GM19023 (cell line): Measurements from ENCODE around the gene RBMS1.

Experiments used
- ATAC-seq: cut with Tn5 transposase; IDR thresholded peaks from one replicate; pipeline ENCODE4 v1.9.1; 2021; ENCODE audit warnings: mild to moderate bottlenecking, moderate library complexity; ENCODE audit not compliant: unreplicated experiment

Gene RBMS1

DNA sequence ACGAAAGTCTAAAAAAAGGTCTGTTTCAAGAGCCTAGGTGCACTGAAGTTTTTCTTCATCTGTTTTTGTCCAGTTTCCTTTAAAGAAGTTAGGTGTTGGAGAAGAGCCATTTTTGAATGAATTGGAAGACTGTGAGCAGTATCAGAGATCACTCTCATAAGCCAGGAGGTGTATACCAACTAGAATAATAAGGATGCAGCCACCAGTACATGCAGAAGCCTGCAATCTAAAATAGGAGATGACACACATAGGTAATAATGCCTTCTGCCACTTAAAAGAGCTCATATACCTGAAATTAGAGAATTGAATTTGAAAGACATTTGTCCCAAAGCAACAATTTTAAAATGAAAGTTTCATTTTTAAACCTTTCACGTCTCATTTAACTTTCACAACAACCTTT is 81.7 kb downstream of the RBMS1 start:
- ATAC-seq: no peak

DNA sequence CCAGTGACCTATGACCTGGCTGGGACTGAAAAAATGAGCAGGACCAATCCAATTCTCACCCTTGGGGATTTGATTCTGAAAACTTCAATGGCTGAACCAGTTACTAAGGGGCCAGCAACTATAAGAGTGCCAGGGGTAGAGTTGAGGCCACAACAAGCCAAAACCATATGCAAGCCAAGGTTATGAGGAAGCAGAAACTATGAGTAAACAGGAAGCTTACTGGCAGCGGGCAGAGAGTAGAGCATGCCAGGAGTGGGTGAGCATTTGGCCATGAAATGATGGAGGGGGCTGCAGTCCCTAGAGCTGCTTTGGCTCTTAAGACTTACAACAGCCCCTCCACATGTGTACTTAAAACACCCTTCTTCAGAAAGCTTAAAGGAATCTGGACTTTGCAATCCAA is 82.4 kb downstream of the RBMS1 start:
- ATAC-seq: no peak

DNA sequence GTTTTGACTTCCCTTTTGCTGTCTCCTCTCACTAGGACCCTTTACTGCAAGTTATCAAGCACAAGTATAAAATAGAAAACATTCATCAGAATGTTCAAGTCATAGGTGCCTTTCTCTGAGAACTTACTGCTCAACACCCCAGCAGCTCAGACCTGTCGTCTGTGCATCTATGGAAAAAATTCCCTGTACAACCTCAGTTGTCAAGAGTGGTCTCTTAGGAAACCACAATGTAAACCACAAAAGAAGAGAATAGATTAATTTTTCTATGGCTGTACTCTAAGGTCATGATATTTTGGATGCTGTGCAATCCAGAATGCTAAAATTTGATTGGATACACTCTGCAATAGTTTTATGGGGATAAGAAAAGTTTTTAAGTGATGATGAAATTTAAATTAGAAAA is 84.1 kb downstream of the RBMS1 start:
- ATAC-seq: no peak

DNA sequence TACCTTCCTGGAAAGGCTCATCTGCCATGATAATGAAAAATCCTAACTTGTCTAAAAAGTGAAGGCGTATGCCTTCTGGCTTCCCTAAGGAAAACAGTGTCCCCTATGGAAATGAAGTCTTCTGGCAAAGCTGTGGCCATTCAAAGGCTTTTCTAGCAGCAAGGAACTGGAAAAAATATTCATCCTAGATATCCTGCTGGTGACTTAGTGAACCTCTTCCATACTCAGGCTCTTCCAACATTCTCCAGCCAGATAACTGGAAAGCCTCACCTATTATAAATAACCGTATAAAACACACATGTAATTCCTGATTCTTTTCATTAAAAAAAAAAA is 84.7 kb downstream of the RBMS1 start:
- ATAC-seq: no peak

DNA sequence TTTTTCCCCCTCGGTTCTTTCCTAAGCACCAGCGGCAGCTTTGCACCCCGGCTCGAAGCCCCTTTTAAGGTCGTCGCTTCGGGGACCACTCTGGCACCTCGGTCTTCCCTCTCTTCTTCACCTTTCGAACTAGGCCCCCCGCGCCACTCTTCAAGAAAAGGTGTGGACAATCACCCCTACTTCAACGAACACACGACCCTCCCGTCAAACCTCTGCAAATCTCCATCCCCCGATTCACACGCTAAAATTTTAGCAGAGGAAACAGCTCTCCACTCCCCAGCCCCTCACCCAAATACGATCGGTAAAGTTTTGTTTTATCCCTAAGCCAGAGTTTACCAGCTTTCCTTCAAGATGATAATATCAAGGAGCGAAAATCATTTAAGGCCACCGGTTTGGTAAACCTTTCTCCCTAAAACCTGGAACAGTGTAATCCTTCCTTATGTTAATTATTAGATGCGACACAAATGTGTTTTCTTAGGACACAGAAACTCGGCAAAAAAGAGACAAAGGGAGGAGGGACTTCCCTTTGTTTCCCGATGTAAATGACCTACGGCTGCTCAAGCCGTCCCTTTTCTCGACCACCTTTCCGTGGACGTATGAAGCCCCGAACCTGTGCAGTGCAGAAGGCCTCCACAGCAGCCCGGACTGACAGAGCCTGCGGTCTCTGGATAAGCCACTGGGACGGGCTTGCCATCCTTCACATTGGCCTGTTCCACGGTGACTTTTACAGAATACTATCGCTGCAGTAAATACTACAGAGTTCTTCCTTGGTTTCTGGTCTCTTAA is 85.2 kb downstream of the RBMS1 start:
- no peak for ATAC-seq

DNA sequence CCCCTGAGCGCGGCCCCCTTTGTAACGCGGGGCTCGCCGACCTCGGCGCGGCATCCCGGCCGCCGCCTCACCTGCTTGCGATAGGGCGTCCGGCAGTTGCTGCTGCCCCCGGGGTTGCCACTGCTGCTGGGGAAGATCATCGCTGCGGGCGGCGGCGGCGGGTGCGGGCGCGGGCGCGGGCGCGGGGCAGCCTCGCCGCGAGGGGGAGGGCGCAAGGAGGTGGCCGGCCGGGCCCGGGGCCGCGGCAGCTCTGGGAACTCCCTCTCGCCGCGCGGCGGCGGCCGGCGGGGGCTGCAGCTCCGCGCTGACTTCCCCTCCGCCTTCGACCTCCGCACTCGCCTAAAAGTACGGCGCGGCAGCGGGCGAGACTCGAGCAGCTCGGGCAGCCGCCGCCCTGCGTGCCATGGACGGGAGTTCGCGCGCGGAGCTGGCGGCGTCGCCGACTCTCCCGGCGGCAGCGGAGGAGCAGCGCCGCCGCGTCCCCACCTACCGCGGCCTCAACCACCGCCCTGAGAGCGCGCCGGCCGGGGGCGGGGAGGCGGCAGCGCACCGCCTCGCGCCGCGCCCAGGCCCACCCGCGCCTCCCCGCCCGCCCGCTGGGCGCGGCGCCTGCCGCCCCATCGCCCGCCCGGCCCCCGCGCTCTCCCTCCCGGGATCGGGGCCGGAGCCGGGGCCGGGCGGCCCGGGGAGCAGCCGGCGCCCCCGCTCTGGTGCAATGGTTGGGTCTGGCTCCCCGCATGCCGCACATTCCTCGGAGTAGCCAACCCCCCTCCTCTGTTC is 86.0 kb downstream of the RBMS1 start:
- ATAC-seq: peak; percentile 55

DNA sequence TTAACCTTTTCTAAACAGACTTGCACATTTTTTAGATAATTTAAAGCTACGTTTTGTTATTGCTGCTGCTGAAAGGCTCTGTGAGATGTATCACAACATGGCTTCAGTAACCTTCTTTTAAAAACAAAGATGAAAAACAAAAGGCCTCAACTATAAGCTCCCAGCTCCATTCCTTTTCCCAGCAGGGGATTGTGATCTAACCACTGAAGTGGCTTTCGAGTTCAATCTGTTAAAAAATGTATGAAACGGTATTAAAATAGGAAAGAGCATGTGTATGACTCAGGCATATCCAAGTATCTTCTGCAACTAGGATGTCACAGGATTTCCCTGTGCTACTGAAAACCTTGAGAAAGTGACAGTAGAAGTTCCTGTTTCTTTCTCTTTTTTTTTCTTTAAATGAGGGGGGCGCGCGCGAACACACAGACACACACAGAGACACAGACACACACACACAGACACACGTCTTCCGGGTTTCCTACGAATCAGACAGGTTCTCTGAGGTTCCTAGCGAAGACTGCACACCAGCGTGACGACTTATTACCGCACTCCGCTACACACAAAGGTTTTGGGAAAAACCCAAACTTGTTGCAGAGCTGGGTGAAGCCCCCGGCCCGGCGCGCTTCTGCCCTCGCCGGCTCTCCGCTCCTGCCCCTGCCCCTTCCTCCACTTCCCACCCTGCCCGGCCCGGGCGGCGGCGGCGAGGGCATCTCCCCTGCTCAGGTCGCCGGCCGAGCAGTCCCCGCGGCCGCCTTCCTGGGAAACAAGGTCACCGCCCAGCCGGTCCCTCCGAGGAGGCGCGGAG is 86.8 kb downstream of the RBMS1 start:
- ATAC-seq: peak; percentile 53

DNA sequence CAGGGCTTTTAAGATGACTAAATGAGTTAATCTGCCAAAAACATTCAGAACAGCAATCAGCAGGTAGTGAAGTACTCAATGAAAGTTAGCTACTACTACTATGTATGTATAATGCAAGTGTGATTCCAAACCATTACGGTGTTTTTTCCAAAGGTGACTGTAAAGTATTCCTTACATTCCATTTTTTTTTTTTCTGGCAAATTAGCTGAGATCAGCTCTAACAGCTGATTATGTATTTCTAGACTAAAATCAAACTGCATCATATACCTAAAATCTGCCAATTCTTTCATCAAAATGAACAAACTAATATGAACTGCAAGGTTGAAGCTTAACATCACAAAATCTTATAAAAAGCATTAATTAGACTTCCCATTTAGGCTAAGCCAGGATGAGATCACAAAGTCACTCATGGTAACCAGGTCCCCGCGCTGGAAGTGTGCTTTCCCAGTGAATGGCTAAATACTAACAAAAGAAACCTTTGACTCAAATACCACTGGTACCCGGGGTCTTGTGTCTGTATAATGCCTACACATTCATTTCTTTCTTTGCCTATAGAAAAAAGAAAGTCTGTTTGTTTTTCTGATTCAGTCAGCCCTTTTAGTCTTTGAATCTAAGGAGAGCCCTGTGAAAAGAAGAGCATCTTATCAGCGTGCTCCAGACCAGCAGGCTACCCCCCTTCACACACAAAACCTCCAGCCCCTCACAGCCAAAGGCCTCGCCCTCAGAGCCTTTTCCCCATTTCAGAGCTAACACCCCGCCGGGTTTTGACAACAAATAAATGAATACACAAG is 88.3 kb downstream of the RBMS1 start:
- ATAC-seq: no peak

DNA sequence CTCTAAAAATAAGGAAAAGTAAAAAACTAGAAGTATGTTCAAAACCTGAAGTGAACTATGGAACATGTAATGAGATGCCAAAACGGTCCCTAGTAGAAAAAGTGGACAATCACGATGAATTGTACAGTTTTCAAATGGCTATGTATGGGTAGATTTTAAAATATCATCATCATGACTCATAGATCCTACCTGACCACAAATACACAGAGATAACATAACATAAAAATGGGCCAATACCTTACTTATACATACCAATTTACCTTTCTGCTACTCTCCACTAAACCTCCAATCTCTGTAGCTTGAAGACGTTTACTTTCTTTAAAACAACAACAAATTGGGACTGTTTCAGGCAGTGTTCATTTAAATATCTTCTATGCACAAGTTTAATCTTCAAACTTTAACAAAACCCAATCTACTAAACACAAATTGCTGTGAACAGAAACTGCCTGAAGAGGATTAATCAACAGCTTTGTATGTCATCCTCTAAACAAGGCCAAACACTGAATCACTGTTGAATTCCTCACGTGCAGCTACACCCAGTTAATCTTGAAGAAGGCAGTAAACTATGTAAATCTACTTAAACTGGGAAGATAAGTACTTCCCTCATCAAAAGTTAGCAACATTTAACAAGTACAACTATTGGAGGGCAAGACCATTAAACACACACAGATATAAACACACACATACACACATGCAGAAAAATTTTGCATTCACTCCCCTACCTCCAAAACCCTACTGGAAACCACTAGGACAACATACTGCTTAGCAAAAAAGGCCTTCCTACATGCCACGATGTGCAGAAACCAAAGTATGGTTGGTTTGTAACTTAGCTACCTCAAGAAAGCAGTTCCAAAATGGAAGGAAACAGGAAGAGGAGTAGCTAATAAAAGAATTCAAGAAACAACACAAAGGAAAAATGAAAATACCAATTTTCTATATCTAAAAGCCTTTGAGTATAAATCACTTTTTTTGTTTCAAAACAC is 90.3 kb downstream of the RBMS1 start:
- no peak for ATAC-seq

DNA sequence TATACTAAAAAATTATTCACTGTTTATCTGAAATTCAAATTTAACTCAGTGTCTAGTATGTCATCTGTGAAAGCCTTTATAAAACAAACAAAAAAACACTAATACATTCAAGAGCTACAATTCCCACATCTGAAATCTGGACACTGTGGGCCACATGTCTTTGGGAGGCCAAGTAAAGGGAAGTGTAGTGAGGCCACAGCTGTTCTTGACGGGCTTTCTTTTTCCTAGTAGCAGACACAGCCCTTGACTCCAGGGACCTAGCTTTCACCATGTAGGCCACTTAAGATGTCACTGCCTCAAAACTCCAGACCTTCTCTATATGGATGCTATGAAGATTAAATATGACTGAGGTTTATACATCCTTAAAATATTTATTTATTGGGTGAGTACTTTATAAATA is 91.1 kb downstream of the RBMS1 start:
- ATAC-seq: no peak

DNA sequence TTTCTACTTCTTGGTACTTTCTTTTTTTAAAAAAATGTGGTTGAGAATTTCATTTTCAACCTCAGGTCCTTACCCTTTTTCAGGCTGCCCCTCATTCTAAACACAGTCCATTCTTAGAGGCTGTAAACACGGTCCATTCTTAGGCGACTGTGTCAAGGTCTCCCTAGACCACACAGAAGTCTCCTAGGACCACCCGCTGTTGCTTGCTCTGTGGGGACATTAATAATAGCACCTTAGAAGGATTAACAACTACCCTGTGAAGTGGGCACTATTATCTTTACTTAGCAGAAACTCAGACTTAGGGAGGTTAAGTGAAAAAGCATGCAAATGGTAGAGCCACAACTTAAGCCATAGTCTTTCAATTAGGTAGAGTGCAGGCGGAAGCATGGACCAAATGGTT is 91.7 kb downstream of the RBMS1 start:
- ATAC-seq: no peak

DNA sequence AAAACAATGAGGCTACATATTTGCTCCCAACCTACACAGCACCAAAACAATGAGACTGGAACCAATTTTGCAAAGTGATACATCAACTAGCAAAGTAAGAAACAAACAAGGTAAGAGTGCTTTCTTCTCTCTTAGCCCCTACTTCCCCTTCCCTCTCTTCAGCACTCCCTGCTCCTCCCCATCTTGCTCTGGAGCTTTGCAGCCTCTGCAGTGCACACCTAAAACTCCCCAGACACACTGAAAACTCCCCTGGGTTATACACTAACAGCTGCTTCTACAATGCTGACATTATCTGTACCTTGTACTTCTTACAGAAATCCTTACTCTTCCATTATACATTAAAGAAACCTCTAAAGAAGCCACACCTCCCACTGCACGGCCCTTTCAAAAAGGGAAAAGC is 93.7 kb downstream of the RBMS1 start:
- no peak for ATAC-seq

DNA sequence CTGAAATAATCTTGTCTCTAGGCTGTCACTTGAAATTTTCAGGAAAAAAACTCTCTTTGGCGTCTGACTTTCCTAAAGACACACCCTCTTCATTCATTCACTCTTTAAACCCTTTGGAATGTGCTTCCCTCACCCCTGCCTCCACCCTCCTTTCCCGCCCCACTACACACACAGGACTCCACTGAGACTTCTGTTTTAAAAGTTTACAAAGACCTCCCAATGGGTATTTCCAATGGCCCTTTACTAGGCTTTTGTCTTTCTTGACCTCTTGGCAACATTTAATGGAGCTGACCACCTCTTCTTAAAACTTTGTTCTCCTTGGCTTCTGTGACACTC is 96.1 kb downstream of the RBMS1 start:
- ATAC-seq: no peak

DNA sequence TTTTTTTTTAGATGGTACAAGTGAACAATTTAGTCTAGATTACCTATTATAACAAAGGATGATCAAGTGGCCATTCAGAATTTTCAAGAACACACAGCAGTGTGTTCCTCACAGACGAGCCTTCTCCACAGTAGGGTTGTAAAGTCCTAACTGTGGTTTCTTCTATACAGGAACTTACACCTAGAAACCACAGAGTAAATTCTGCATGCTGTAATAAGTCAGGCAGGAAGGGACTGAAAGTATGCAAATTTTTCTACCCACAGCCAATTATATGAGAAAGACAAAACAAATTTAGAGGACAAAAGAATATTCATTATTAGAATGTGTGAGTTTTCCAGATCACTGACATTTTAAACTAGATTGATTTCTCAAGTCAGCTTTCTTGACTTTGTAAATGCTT is 99.5 kb downstream of the RBMS1 start:
- ATAC-seq: peak; percentile 93

DNA sequence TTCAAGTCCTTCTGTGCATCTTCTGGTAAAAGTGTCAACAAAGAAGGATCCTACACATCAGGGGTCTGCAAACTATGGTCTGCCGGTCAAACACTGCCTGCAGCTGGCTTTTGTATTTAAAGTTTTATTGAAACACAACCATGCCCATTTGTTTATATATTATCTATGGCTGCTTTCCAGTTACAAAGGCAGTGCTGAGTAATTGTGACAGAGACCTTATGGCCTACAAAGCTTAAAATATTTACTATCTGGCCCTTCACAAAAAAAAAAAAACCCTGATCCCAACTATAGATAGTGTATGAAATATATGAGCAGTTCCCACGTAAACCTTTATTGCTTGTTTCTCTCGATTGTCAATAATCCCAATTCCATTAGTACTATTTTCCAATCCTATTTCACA is 101.4 kb downstream of the RBMS1 start:
- ATAC-seq: no peak

DNA sequence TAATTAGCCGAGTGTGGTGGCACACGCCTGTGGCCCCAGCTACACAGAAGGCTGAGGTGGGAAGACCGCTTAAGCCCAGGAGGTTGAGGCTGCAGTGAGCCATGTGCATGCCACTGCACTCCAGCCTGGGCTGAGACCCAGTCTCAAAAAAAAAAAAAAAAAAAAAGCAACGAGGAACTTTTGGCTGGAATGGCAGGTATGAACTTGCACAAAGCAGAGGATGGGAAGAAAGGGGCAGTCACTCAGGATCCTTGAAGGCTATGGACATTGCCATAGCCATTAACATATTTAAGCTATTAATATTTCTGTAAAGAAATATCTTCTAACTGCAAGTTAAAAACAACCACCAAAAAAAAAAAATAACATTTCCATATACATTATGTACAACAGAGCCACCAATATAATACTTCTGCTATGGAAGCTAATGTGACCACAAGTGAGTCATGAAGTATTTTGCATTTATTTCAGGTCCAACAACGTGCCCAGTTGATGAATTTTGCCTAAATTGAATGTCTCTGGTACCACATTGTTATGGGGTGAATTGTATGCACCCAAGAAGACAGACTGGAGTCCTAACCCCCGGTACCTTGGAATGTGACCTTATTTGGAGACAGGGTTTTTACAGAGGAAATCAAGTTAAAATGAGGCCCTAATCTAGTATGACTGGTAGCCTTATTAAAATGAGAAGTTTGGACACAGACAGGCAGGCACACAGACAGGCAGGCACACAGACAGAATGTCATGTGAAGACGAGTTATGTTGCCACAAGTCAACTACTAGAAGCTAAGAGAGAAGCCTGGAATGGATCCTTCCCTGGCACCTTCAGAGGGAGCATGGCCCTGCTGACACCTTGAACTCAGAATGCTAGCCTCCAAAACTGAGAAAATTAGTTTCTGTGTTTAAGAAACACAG is 102.8 kb downstream of the RBMS1 start:
- no peak for ATAC-seq

DNA sequence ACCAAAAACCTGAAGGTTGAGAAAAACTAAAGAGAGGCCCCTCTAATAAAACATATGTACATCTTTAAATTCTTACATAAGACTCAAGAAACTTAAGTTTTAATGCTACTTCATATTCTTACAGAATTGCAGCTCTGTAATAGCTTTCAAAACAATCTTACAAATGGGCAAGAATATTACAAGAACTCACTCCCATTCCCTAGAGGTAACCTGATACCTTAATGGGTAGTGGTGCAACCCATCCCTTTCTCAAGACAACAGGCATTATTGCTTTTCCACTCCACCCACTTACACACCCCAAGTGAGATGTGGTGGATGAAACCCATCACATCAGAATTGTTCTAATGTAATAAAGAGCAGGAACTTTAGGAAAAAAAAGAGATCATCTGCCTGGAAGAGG is 103.7 kb downstream of the RBMS1 start:
- ATAC-seq: no peak

DNA sequence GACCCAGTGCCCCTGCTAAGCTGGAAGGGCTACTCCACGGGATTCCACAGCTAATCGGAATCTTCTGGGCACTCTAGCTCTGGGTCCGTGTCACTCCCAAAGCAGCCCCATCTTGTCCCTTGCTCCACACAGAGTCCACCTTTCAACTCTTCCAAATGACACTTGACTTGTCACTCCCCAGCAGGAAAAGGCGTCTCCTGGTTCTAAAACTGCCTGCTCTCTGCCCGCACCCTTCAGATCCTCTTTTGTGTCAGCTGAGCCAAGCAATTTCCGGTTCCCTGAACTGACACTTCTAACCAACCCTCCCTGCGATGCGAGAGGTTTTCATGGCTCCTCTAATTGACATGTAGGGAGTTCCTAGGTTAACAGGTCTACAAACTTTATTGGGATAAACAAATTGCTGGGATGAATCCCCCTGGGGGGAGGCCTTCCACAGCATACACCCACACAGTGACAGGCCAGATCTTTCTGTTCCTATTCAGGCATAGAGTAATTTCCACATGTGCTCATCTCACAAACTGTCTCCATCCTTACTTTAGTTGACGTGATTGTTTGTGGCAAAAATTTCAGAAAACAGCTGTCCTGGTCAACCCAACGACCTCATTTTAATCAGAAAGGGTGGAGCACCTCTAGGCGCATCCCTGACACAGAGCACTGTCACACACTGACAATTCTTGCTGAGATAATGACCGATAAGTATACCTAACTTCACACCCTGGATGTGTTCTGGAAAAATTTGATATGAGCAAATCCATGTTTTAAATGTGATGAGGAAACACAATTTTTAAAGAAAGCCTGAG is 104.9 kb downstream of the RBMS1 start:
- ATAC-seq: no peak
